ENCODE measurements around the gene ZNF45.
A peak's percentile ranks its signal among the peaks of the same experiment; 100 is the strongest.
"Not testable (repeated sequence)": the region's sequence is repeated elsewhere in the genome, so short reads cannot be mapped to it uniquely, and the experiment has no call there.

The ZNF45 gene

DNA sequence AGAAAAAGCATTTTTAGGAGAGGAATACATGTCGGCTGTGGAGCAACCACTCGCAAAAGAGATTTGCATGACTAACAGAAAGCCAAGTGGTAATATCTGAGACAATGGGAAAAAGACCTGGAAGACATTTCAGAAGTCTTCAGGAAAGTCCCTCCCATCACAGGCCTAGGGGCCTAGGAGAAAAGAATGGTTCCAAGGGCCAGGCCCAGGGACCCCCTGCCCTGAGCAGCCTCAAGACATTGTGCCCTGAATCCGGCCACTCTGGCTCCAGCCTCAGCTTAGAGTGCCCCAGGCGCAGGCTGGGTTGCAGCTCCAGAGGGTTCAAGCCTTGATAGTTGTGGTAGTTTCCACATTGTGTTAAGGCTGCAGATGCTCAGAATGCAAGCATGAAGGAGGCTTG lies 25.3 kb upstream of the ZNF45 start:
- TF ChIP-seq, protein P1, sequence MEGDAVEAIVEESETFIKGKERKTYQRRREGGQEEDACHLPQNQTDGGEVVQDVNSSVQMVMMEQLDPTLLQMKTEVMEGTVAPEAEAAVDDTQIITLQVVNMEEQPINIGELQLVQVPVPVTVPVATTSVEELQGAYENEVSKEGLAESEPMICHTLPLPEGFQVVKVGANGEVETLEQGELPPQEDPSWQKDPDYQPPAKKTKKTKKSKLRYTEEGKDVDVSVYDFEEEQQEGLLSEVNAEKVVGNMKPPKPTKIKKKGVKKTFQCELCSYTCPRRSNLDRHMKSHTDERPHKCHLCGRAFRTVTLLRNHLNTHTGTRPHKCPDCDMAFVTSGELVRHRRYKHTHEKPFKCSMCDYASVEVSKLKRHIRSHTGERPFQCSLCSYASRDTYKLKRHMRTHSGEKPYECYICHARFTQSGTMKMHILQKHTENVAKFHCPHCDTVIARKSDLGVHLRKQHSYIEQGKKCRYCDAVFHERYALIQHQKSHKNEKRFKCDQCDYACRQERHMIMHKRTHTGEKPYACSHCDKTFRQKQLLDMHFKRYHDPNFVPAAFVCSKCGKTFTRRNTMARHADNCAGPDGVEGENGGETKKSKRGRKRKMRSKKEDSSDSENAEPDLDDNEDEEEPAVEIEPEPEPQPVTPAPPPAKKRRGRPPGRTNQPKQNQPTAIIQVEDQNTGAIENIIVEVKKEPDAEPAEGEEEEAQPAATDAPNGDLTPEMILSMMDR (IDR thresholded peaks at IDR 0.05; ENCODE audit: low read depth, low read length, missing control alignments) = no peak
- H3K4me3 ChIP-seq (ENCODE audit: low read depth, low read length) = no peak overlapping the region
- DNase-seq (ENCODE audit: low read depth) = no peak

DNA sequence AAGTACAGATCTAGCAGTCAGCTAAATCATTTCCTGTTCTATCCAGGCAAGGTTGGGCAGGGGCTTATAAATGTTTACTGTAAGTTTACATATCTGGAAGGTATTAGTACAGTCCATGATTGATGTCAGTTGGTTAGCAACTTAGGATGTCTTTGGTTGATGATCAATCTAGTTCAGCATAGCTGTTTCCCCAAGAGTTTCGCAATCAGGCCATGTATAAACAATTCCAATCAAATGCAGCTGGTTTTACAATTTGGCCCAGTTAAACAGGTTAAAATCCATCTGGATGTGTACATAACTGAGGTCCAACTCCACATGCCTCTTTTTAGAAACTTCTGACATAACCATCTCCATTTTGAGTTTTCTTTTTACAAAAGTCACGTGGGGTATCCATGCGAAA lies 22.8 kb upstream of the ZNF45 start:
- TF ChIP-seq, protein P1 (IDR thresholded peaks at IDR 0.05; ENCODE audit: low read depth, low read length, missing control alignments) = no peak
- DNase-seq (ENCODE audit: low read depth) = no peak
- no peak overlapping the region for H3K4me3 ChIP-seq (ENCODE audit: low read depth, low read length)

DNA sequence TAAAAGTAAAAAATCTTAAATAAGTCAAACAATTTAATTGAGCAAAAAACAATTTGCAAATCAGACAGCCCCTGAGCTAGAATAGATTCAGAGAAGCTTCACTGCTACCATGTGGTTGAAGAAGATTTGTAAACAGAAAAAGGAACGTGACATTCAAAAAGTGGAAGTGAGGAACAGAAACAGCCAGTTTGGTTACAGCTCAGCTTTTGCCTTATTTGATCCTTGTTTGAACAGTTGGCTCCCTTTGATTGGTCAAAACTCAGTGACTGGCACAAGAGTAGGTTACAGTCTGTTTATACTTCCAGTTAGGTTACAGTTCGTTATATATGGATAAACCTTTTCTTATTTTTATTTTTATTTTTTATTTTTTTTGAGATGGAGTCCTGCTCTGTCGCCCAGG lies 21.7 kb upstream of the ZNF45 start:
- DNase-seq (ENCODE audit: low read depth) = no peak

DNA sequence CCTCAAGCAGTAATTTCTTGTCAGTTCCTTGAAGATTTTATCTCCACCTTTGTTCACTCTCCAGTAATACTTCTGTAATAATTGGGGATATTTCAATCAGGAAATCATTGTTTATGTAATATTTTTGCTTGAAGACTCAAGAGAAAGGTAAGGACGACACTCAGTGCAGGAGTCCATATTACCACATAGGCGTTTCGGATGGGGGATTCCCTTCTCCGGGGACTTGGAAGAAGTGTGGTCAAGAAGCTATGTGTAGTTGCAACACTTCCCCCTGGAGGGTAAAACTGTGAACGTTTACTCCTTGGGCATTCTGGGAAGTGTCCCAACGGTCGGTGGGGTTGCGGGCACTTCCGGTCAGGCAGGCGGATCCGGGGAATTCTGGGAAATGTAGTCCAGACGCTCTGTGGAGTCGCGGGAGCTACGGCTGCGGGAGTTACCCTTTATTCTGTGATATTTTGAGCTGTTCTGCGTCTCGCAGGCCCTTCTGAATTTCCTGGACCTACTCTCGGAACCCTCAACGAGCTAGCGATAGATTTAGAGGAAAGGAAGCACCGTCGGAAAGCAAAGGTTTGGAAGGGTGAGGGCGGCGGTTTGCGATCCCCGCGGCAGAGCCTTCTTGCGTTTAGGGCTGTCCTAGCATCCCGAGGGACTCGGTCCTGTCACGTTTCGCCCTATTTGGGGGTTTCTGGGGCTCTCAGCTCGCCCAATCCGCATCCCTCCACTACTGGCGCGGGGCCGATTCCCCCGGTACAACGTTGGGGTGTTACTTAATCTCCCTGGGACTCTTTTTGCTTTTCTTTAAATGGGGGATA lies 16.0 kb upstream of the ZNF45 start, which contains the start of gene ZNF221:
Gene ZNF221, plus strand, starts transcription at position 395 of the 812 bp plus-strand sequence. CDS start 11,499 bp downstream, outside the sequence.
- peak; percentile 88 for DNase-seq (ENCODE audit: low read depth)
- peak within 1 kb of the TSS; percentile 75 for H3K4me3 ChIP-seq (ENCODE audit: low read depth, low read length)
- TF ChIP-seq, protein P1 (IDR thresholded peaks at IDR 0.05; ENCODE audit: low read depth, low read length, missing control alignments) = peak; percentile 49

More for the DNA sequence above, 21.7 kb upstream of the ZNF45 start:
- TF ChIP-seq, protein P1 (IDR thresholded peaks at IDR 0.05; ENCODE audit: low read depth, low read length, missing control alignments) = no peak
- H3K4me3 ChIP-seq (ENCODE audit: low read depth, low read length) = no peak overlapping the region

DNA sequence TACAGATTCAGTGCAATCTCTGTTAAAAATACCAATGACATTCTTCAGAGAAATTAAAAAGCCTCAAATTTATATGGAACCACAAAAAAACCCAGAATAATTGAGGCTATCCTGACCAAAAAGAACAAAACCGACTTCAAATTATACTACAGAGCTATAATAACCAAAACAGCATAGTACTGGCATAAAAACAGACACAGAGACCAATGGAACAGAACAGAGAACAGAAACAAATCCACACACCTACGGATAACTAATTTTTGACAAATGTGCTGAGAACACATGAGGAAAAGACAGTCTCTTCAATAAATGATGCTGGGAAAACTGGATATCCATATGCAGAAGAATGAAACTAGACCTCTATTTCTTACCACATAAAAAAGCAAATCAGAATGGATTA lies 14.7 kb upstream of the ZNF45 start:
- H3K4me3 ChIP-seq (ENCODE audit: low read depth, low read length); DNase-seq (ENCODE audit: low read depth): not testable (repeated sequence)

DNA sequence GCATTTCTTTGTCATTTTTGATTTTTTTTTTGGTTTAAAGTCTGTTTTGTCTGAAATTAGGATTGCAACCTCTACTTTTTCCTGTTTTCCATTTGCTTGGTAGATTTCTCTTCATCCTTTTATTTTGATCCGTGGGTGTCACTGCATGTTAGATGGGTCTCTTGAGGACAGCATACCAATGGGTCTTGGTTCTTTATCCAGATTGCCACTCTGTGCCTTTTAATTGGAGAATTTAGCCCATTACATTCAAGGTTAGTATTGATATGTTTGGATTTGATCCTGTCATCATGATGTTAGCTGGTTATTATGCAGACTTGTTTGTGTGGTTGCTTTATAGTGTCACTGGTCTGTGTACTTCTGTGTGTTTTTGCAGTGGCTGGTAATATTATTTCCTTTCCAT lies 12.3 kb upstream of the ZNF45 start:
- not testable (repeated sequence) for DNase-seq (ENCODE audit: low read depth)

DNA sequence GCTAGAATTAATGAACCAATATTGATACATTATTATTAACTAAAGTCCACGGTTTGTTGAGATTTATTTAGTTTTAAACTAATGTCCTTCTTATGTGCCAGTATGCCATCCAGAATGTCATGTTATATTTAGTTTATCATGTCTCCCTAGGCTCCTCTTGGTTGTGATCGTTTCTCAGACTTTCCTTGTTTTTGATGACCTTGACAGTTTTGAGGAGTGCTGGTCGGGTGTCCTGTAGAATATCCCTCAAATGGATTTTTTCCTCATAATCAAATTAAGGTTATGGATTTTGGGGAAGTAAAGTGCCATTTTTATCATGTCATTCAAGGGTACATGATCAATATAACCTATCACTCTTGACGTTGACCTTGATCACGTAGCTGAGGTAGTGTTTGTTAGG lies 6.1 kb upstream of the ZNF45 start:
- no peak for DNase-seq (ENCODE audit: low read depth)
- no peak overlapping the region for H3K4me3 ChIP-seq (ENCODE audit: low read depth, low read length)
- TF ChIP-seq, protein P1 (IDR thresholded peaks at IDR 0.05; ENCODE audit: low read depth, low read length, missing control alignments) = no peak

More for the DNA sequence above, 12.3 kb upstream of the ZNF45 start:
- not testable (repeated sequence) for H3K4me3 ChIP-seq (ENCODE audit: low read depth, low read length)

DNA sequence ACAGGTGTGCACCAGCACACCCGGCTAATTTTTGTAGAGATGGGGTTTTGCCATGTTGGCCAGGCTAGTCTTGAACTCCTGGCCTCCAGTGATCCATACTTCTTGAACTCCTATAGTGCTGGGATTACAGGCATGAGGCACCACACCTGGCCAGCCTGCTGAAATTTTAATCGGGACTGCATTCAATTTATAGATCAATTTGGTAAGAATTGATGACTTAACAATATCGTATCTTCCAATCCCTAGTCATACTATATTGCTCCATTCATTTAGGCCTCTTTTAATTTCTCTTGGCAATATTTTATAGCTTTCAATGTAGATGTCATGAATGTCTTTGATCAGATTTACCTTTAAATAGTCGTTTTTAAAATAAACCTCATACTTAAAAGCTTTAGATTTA lies 5.6 kb upstream of the ZNF45 start:
- TF ChIP-seq, protein P1 (IDR thresholded peaks at IDR 0.05; ENCODE audit: low read depth, low read length, missing control alignments) = no peak

More for the DNA sequence above, 5.6 kb upstream of the ZNF45 start:
- no peak overlapping the region for H3K4me3 ChIP-seq (ENCODE audit: low read depth, low read length)
- no peak for DNase-seq (ENCODE audit: low read depth)

Data from GM12864 (cell line).